SK-N-SH treated with all-trans-retinoic acid at 6 μM for 48 hours (cell line): Measurements from ENCODE around the gene SELENOW.

ENCODE experiments used
- ARNTL ChIP-seq: fragments of 450-650 bp; formaldehyde crosslinking; IDR thresholded peaks from 2 replicates; pipeline ENCODE4 v1.5.0; 2020; ENCODE audit warnings: low read depth, mild to moderate bottlenecking, moderate library complexity, borderline replicate concordance
- PPARA ChIP-seq: fragments of 250-450 bp; sonication (Bioruptor Pico); IDR thresholded peaks from 2 replicates; pipeline ENCODE4 v1.5.0; 2020; ENCODE audit warnings: mild to moderate bottlenecking, borderline replicate concordance
- ZFP3 ChIP-seq: fragments of 250-450 bp; sonication (Bioruptor Pico); IDR thresholded peaks from 2 replicates; pipeline ENCODE4 v1.5.0; 2020; ENCODE audit warnings: mild to moderate bottlenecking, moderate library complexity
- ZFP30 ChIP-seq: fragments of 450-650 bp; formaldehyde crosslinking; IDR thresholded peaks from 2 replicates; pipeline ENCODE4 v1.5.0; 2022; ENCODE audit warnings: mild to moderate bottlenecking, moderate library complexity
- ZNF8 ChIP-seq: fragments of 450-650 bp; formaldehyde crosslinking; IDR thresholded peaks from 2 replicates; pipeline ENCODE4 v1.5.0; 2020; ENCODE audit warnings: mild to moderate bottlenecking, moderate library complexity

DNA sequence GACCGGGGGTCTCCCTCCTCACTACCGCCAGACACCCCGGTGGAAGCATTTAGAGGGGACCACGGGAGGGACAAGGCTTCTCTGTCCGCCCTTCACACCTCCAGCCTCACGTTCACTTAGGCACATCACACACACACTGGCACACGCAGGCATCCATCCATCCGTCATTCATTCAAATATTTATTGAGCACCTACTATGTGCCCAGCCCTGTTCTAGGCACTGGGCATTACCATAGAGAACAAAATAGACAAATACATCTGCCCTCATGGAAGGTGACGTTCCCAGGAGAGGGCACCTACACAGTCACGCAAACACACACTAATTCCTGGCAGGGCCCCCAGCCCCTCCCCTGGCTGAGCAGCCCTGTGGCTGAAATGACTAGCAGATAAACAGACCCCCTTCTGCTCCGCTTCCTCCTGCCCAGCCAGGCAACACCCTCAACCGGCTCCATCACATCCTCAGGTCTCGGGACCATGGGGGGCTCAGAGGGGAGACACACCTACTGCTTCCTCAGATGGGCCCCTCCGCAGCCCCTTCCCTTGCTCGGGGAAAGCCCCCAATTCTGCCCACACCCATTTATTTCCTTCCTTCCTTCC is 36.9 kb upstream of the SELENOW start:
- TF ChIP-seq ZFP3 (CRISPR knock-in tag) (no peak), ARNTL (CRISPR knock-in tag) (no peak), ZFP30 (CRISPR knock-in tag) (no peak), ZNF8 (CRISPR knock-in tag) (no peak), PPARA (CRISPR knock-in tag) (no peak)
